ENCODE results near the gene ZNRF4. TPM values are rescaled to one million over a fixed set of nuclear protein-coding genes. Genes with fewer than 3 reads are reported as not detected.

The ZNRF4 gene
- total RNA-seq, 1 donor from 2014 or later = not detected

DNA sequence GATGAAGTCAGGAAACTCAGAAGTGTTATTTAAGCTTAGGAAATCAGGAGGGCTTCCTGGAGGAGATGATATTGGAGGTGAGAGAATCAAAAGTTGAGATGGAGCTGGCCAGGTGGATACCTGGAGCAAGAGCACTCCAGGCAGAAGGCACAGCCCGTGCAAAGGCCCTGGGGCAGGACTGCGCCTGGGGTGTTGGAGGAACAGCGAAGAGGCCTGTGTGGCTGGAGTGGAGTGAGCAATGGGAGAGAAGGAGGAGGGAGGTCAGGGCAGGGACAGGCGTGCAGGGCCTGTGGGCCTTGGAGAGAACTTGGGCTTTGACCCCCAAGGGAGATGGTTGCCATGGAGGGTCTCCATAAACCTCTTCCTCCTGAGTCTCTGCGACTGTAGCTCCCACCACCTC, 42.1 kb downstream of the ZNRF4 start:
- DNase-seq (no peak), ATAC-seq (no peak)
- peaks cover 67% of the 10 kb centered on the region for H3K27me3 ChIP-seq (ENCODE audit: low read depth)
- H3K4me1 ChIP-seq = no peaks in the 10 kb centered on the region
- H3K4me3 ChIP-seq = no peak overlapping the region
- H3K9me3 ChIP-seq = peaks cover 7% of the 10 kb centered on the region
- H3K36me3 ChIP-seq = no peaks in the 10 kb centered on the region
- no peak for TF ChIP-seq CTCF (IDR thresholded peaks at IDR 0.05)
- no peak overlapping the region for H3K27ac ChIP-seq
- intact Hi-C loops (cut with DNase I) = no loop called here

DNA sequence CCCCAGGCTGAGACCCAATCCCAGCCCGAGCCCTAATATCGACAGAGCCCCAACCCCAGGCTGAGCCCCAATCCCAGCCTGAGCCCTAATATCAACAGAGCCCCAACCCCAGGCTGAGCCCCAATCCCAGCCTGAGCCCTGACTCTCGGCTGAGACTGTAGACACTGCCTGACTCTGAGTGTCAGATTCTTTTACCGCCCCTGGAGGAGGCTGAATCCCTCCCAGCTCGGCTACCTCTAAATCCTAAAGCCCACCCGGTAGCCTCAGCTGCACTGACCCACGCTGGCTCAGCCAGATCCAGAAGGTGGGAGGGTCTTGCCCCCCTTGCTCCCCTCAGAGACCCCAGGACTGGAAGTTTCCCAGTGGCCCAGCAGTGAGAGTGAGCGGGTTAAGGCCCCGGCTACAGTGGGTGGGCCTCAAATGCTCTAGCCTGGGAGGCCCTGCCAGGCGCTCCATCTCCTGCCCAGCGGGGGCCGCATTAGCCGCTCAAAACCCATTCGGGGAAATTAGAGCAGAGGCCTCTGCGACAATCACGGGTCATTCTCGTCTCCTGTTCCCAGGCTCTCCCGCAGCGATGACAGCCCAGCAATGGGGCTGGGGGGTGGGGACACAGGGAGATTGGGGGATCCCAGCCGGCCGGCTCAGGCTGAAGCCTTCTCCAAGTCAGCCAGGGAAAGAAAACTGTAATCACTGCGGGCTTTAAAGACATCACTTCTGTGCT, 43.8 kb downstream of the ZNRF4 start:
- Histone ChIP-seq H3K9me3 (peaks cover 14% of the 10 kb centered on the region), H3K36me3 (no peaks in the 10 kb centered on the region), H3K27me3 (ENCODE audit: low read depth) (peaks cover 50% of the 10 kb centered on the region), H3K27ac (no peak overlapping the region), H3K4me3 (no peak overlapping the region), H3K4me1 (no peaks in the 10 kb centered on the region)
- DNase-seq (no peak), ATAC-seq (no peak)
- no peak for TF ChIP-seq CTCF (IDR thresholded peaks at IDR 0.05)
- intact Hi-C loops (cut with DNase I) = no loop called here

- peaks cover 14% of the 10 kb centered on the region for H3K9me3 ChIP-seq
- DNase-seq (no peak), ATAC-seq (no peak)
- H3K27ac ChIP-seq = no peak overlapping the region
- TF ChIP-seq CTCF (IDR thresholded peaks at IDR 0.05) = no peak
- H3K36me3 ChIP-seq = no peaks in the 10 kb centered on the region
- no peaks in the 10 kb centered on the region for H3K4me1 ChIP-seq
- peaks cover 28% of the 10 kb centered on the region for H3K27me3 ChIP-seq (ENCODE audit: low read depth)
- intact Hi-C loops (cut with DNase I) = no loop called here
- no peak overlapping the region for H3K4me3 ChIP-seq
These were observed 46.7 kb downstream of the ZNRF4 start for GRCh38 chr19:5501907-5502306.

GRCh38 chr19:5503598-5503997, 48.4 kb downstream of the ZNRF4 start:
- ATAC-seq = no peak
- no peak overlapping the region for H3K27ac ChIP-seq
- no peaks in the 10 kb centered on the region for H3K4me1 ChIP-seq
- no peak for TF ChIP-seq CTCF (IDR thresholded peaks at IDR 0.05)
- intact Hi-C loops (cut with DNase I) = no loop called here
- peaks cover 14% of the 10 kb centered on the region for H3K9me3 ChIP-seq
- no peak overlapping the region for H3K4me3 ChIP-seq
- no peak for DNase-seq
- peaks cover 15% of the 10 kb centered on the region for H3K27me3 ChIP-seq (ENCODE audit: low read depth)
- H3K36me3 ChIP-seq = no peaks in the 10 kb centered on the region

GRCh38 chr19:5504114-5504513, 48.9 kb downstream of the ZNRF4 start:
- H3K4me3 ChIP-seq = no peak overlapping the region
- TF ChIP-seq CTCF (IDR thresholded peaks at IDR 0.05) = no peak
- no peak overlapping the region for H3K27ac ChIP-seq
- H3K4me1 ChIP-seq = no peaks in the 10 kb centered on the region
- H3K9me3 ChIP-seq = peaks cover 14% of the 10 kb centered on the region
- no peak for DNase-seq
- peaks cover 12% of the 10 kb centered on the region for H3K27me3 ChIP-seq (ENCODE audit: low read depth)
- no peak for ATAC-seq
- intact Hi-C loops (cut with DNase I) = no loop called here
- H3K36me3 ChIP-seq = no peaks in the 10 kb centered on the region

Other genes starting within 250 kb of the ZNRF4 start
- 107 TPM for gene PTPRS, start 114.6 kb upstream of the ZNRF4 start, total RNA-seq
- 3.9 TPM for gene TINCR, start 112.5 kb downstream of the ZNRF4 start, total RNA-seq
- 81.8 TPM for gene SAFB2, start 167.4 kb downstream of the ZNRF4 start, total RNA-seq
- 87.1 TPM for gene SAFB, start 167.7 kb downstream of the ZNRF4 start, total RNA-seq
- 42.7 TPM for gene MICOS13, start 225.1 kb downstream of the ZNRF4 start, total RNA-seq
- 8.6 TPM for gene HSD11B1L, start 225.6 kb downstream of the ZNRF4 start, total RNA-seq
- gene RPL36, start 234.9 kb downstream of the ZNRF4 start, total RNA-seq = 566 TPM

All from lower lobe of right lung (tissue), 2 donors.